ENCODE measurements around the gene CELF6. TPM values are rescaled to one million over a fixed set of nuclear protein-coding genes. Genes with fewer than 3 reads are reported as not detected.
"Not testable (repeated sequence)": the region's sequence is repeated elsewhere in the genome, so short reads cannot be mapped to it uniquely, and the experiment has no call there.

CELF6 gene
- total and polyA plus RNA-seq, 2 donors (not counting 3 experiments of a cell fraction or from before 2014, with no cell fraction given), result 0.17 TPM; not detected in 1

GRCh38 chr15:72276326-72276700 lies 43.6 kb downstream of the CELF6 start:
- intact Hi-C loops (cut with micrococcal nuclease) (no loop called here), dilution Hi-C loops (cut with MboI; ENCODE audit: extremely low pct_ligation_motif_present, low sequenced_read_pairs) (no loop called here)
- no peaks in the 10 kb centered on the region for H4K20me1 ChIP-seq (replicated peaks; ENCODE audit: control insufficient read depth, extremely low read depth, insufficient read depth, low read length)
- no peak for DNase-seq (ENCODE audit: low read depth, low spot score)
- peaks cover 12% of the 10 kb centered on the region for H3K4me1 ChIP-seq (ENCODE audit: control insufficient read depth, extremely low read depth, insufficient read depth, low read length)
- no peaks in the 10 kb centered on the region for H3K36me3 ChIP-seq (ENCODE audit: control insufficient read depth in 2 of 2, extremely low read depth in 1 of 2, insufficient read depth in 2 of 2, low read length in 2 of 2)
- no peaks in the 10 kb centered on the region for H3K79me2 ChIP-seq (ENCODE audit: control insufficient read depth, insufficient read depth, low read length)
- no peak overlapping the region for H3K27ac ChIP-seq (ENCODE audit: insufficient read depth, low read depth, low read length)
- ChIA-PET POLR2A (no interaction called here), CTCF (interaction anchor here (1.1 to 1.4 kb wide), 2 partner anchors 10 to 37 kb away, joined by 4 read pairs; no protein-coding TSS in a partner anchor)
- no peak for FAIRE-seq
- no peak overlapping the region for H3K9ac ChIP-seq (replicated peaks; ENCODE audit: extremely low read depth, insufficient read depth, low read length)
- TF ChIP-seq MAX (IDR thresholded peaks at IDR 0.05; ENCODE audit: insufficient read depth, insufficient read length) (no peak), MYC (IDR thresholded peaks at IDR 0.05; ENCODE audit: low read depth, low read length) (no peak), POLR2AphosphoS5 (IDR thresholded peaks at IDR 0.05; ENCODE audit: insufficient read depth, low read depth, low read length) (no peak), EZH2 (IDR thresholded peaks at IDR 0.05; ENCODE audit: borderline replicate concordance, low read depth, low read length, severe bottlenecking) (no peak), CTCF (IDR thresholded peaks at IDR 0.05; ENCODE audit: extremely low read depth in 1 of 2, insufficient read depth in 1 of 2, low read depth in 1 of 2, low read length in 2 of 2) (no peak), JUN (IDR thresholded peaks at IDR 0.05; ENCODE audit: borderline replicate concordance, insufficient read depth, insufficient read length, low read depth) (no peak), FOS (IDR thresholded peaks at IDR 0.05; ENCODE audit: borderline replicate concordance, insufficient read depth, low read length) (no peak), POLR2A (IDR thresholded peaks at IDR 0.05; ENCODE audit: low read depth, low read length) (no peak), GATA2 (IDR thresholded peaks at IDR 0.05; ENCODE audit: insufficient read depth, insufficient read length, low read depth, low read length) (no peak)
- no peaks in the 10 kb centered on the region for H3K9me3 ChIP-seq (replicated peaks; ENCODE audit: control insufficient read depth, insufficient read depth, low read length)
- no peak overlapping the region for H3K4me2 ChIP-seq (ENCODE audit: insufficient read depth, low read length)
- H3K27me3 ChIP-seq (ENCODE audit: control insufficient read depth in 2 of 2, insufficient read depth in 2 of 2, low read length in 2 of 2), result peaks cover 0 to 3% of the 10 kb centered on the region in 2 experiments
- no peaks in the 10 kb centered on the region for H3K9me1 ChIP-seq (replicated peaks; ENCODE audit: control insufficient read depth, extremely low read depth, insufficient read depth, low read length)
- H2AFZ ChIP-seq (ENCODE audit: low read depth, low read length), result no peak overlapping the region
- BruUV-seq (replicated peaks), result no TSS peak
- no peak overlapping the region for H3K4me3 ChIP-seq (replicated peaks in 1 of 3; ENCODE audit: insufficient read depth in 1 of 3, low read depth in 1 of 3, low read length in 3 of 3)

- peaks cover 12% of the 10 kb centered on the region for H3K4me1 ChIP-seq (ENCODE audit: control insufficient read depth, extremely low read depth, insufficient read depth, low read length)
- H3K9me3 ChIP-seq (replicated peaks; ENCODE audit: control insufficient read depth, insufficient read depth, low read length); CTCF ChIA-PET; dilution Hi-C loops (cut with MboI; ENCODE audit: extremely low pct_ligation_motif_present, low sequenced_read_pairs); H3K79me2 ChIP-seq (ENCODE audit: control insufficient read depth, insufficient read depth, low read length); H3K9me1 ChIP-seq (replicated peaks; ENCODE audit: control insufficient read depth, extremely low read depth, insufficient read depth, low read length); H3K4me2 ChIP-seq (ENCODE audit: insufficient read depth, low read length); FAIRE-seq; H3K4me3 ChIP-seq (replicated peaks in 1 of 3; ENCODE audit: insufficient read depth in 1 of 3, low read depth in 1 of 3, low read length in 3 of 3); H3K27ac ChIP-seq (ENCODE audit: insufficient read depth, low read depth, low read length); BruUV-seq (replicated peaks); H4K20me1 ChIP-seq (replicated peaks; ENCODE audit: control insufficient read depth, extremely low read depth, insufficient read depth, low read length); intact Hi-C loops (cut with micrococcal nuclease); POLR2A ChIA-PET; DNase-seq (ENCODE audit: low read depth, low spot score); H3K9ac ChIP-seq (replicated peaks; ENCODE audit: extremely low read depth, insufficient read depth, low read length); H3K36me3 ChIP-seq (ENCODE audit: control insufficient read depth in 2 of 2, extremely low read depth in 1 of 2, insufficient read depth in 2 of 2, low read length in 2 of 2); H2AFZ ChIP-seq (ENCODE audit: low read depth, low read length); H3K27me3 ChIP-seq (ENCODE audit: control insufficient read depth in 2 of 2, insufficient read depth in 2 of 2, low read length in 2 of 2): not testable (repeated sequence)
Observed at GRCh38 chr15:72275635-72276325, 44.2 kb downstream of the CELF6 start.
